ENCODE data around the gene CLN6. TPM values are rescaled to one million over a fixed set of nuclear protein-coding genes. Genes with fewer than 3 reads are reported as not detected.

The CLN6 gene
- total RNA-seq, 1 experiment from 2014 or later, result 71.9 TPM

GRCh38 chr15:68220489-68220888 is 9.0 kb downstream of the CLN6 start:
- H3K27ac ChIP-seq (ENCODE audit: insufficient read length, low read depth, low read length), result no peak overlapping the region
- no peak overlapping the region for H3K14ac ChIP-seq (ENCODE audit: insufficient read depth, low read length)
- H2BK12ac ChIP-seq (ENCODE audit: insufficient read length, low read depth, low read length), result no peak overlapping the region
- no peak overlapping the region for H3K9ac ChIP-seq (ENCODE audit: extremely low read depth, insufficient read length, low read length)
- no peak overlapping the region for H2BK120ac ChIP-seq (ENCODE audit: low read depth, low read length, poor library complexity, severe bottlenecking)
- H4K8ac ChIP-seq (replicated peaks; ENCODE audit: insufficient read length, low read depth, low read length), result no peak overlapping the region
- H4K20me1 ChIP-seq (ENCODE audit: control insufficient read depth, insufficient read depth, insufficient read length), result no peaks in the 10 kb centered on the region
- no peak overlapping the region for H3K56ac ChIP-seq (ENCODE audit: insufficient read length, low read depth, low read length)
- no peak overlapping the region for H3K4ac ChIP-seq (ENCODE audit: low read depth, low read length)
- H3K27me3 ChIP-seq (ENCODE audit: insufficient read depth, low read length), result no peaks in the 10 kb centered on the region
- Mint-ChIP-seq H3K4me3 (no peak overlapping the region), H3K27ac (no peak overlapping the region), H3K4me1 (no peaks in the 10 kb centered on the region; a peak in 1 of 4 replicates), H3K9me3 (peaks cover 17 to 19% of the 10 kb centered on the region in 2 experiments), H3K36me3 (ENCODE audit: insufficient read depth in 1 of 3, low read depth in 3 of 3) (peaks cover 44 to 67% (median 60%) of the 10 kb centered on the region in 3 experiments), H3K27me3 (ENCODE audit: low read depth) (no peaks in the 10 kb centered on the region)
- no peak overlapping the region for H3K4me2 ChIP-seq (ENCODE audit: insufficient read depth, insufficient read length, low read length)
- no peaks in the 10 kb centered on the region for H3K9me3 ChIP-seq (ENCODE audit: control insufficient read depth, low read depth, low read length)
- no peaks in the 10 kb centered on the region for H3K4me1 ChIP-seq (ENCODE audit: insufficient read depth, low read length)
- no peaks in the 10 kb centered on the region for H3K23me2 ChIP-seq (ENCODE audit: insufficient read length, low read depth, low read length, poor library complexity, severe bottlenecking)
- H3K18ac ChIP-seq (ENCODE audit: insufficient read length, low read depth, low read length), result no peak overlapping the region
- no peak for TF ChIP-seq CTCF (conservative IDR thresholded peaks at IDR 0.05)
- peaks cover 17% of the 10 kb centered on the region; the same call in 1 of the 2 replicates for H3K79me2 ChIP-seq (ENCODE audit: insufficient read depth, low read length)
- no peak overlapping the region for H3T11ph ChIP-seq (ENCODE audit: low read length)
- H2AK5ac ChIP-seq (ENCODE audit: insufficient read length, low read length), result no peak overlapping the region
- no CpG with 5 or more reads among the region's 2 CpGs for WGBS (ENCODE audit: extremely low coverage, insufficient read length, low lambda C conversion rate)
- no peak overlapping the region for H4K5ac ChIP-seq (ENCODE audit: insufficient read length, low read depth, low read length)
- H2BK5ac ChIP-seq (ENCODE audit: insufficient read length, low read length), result no peak overlapping the region
- no peak overlapping the region for H2BK20ac ChIP-seq (ENCODE audit: low read depth, low read length, poor library complexity, severe bottlenecking)
- H3K23ac ChIP-seq (ENCODE audit: insufficient read length, low read depth, low read length), result no peak overlapping the region
- no peak overlapping the region for H2AFZ ChIP-seq (ENCODE audit: low read length)
- peaks cover 22% of the 10 kb centered on the region for H3K79me1 ChIP-seq (ENCODE audit: insufficient read depth, low read depth, low read length, poor library complexity, severe bottlenecking)
- no peak for DNase-seq
- no peak overlapping the region for H2BK15ac ChIP-seq (ENCODE audit: low read depth, low read length)
- H4K91ac ChIP-seq (ENCODE audit: insufficient read length, low read depth, low read length), result no peak overlapping the region

Data from H9 (cell line).